Measurements from ENCODE around the gene SFXN3. TPM values are rescaled to one million over a fixed set of nuclear protein-coding genes. Genes with fewer than 3 reads are reported as not detected.
A peak's percentile ranks its signal among the peaks of the same experiment; 100 is the strongest.

Gene SFXN3
- total RNA-seq, 1 experiment from 2014 or later, result 27.5 TPM

DNA sequence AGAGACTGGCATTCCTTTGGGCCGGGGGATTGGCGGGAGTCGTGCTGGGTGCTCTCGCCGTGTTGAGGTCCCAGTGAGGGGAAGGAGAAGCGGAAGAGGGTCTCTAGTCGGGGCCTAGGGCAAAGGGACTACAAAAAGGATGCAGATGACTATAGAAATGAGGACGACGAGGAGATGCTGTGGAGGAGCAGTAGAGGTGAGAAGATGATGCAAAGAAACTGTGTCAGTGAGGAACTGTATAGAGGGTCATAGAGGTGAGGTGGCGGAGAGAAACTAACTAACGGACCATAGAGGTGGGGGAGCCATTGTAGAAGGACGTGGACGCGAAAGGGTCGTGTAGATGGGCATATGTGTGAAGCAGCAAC is 43.4 kb upstream of the SFXN3 start:
- peak overlapping the region; percentile 94 for H3K27ac Mint-ChIP-seq (ENCODE audit: unreplicated experiment)
- intact Hi-C loops (cut with micrococcal nuclease; ENCODE audit: unreplicated experiment), result no loop called here
- H3K4me3 Mint-ChIP-seq (ENCODE audit: low read depth, unreplicated experiment), result peak overlapping the region; percentile 98
- no TSS peak for BruUV-seq (replicated peaks)
- no peak for DNase-seq
- CTCF ChIA-PET, result interaction anchor here (0.8 to 0.9 kb wide), 2 partner anchors 18 to 27 kb away, joined by 3 read pairs; partner anchors contain the start of gene SEMA4G
- TF ChIP-seq, protein P1, sequence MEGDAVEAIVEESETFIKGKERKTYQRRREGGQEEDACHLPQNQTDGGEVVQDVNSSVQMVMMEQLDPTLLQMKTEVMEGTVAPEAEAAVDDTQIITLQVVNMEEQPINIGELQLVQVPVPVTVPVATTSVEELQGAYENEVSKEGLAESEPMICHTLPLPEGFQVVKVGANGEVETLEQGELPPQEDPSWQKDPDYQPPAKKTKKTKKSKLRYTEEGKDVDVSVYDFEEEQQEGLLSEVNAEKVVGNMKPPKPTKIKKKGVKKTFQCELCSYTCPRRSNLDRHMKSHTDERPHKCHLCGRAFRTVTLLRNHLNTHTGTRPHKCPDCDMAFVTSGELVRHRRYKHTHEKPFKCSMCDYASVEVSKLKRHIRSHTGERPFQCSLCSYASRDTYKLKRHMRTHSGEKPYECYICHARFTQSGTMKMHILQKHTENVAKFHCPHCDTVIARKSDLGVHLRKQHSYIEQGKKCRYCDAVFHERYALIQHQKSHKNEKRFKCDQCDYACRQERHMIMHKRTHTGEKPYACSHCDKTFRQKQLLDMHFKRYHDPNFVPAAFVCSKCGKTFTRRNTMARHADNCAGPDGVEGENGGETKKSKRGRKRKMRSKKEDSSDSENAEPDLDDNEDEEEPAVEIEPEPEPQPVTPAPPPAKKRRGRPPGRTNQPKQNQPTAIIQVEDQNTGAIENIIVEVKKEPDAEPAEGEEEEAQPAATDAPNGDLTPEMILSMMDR (IDR thresholded peaks at IDR 0.05; ENCODE audit: unreplicated experiment), result no peak
- no peaks in the 10 kb centered on the region for H3K9me3 Mint-ChIP-seq (ENCODE audit: low read depth, unreplicated experiment)
- no peaks in the 10 kb centered on the region for H3K27me3 Mint-ChIP-seq (ENCODE audit: unreplicated experiment)
- peaks cover 35% of the 10 kb centered on the region for H3K36me3 Mint-ChIP-seq (ENCODE audit: insufficient read depth, unreplicated experiment)
- H3K4me1 Mint-ChIP-seq (ENCODE audit: low read depth, unreplicated experiment), result no peaks in the 10 kb centered on the region

DNA sequence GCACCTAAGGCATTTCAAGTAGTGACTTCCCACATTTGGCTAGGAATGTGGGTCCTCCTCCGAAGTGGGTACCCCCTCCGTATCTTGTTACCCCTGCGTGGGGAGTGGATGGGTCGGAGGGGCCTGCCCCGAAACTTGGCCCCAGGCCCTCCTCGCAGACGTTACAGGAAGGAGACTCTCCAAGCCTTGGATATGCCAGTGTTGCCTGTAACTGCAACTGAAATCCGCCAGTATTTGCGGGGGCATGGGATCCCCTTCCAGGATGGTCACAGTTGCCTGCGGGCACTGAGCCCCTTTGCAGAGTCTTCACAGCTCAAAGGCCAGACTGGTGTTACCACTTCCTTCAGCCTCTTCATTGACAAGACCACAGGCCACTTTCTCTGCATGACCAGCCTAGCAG is 42.9 kb upstream of the SFXN3 start:
- Mint-ChIP-seq H3K27me3 (ENCODE audit: unreplicated experiment) (no peaks in the 10 kb centered on the region), H3K36me3 (ENCODE audit: insufficient read depth, unreplicated experiment) (peaks cover 35% of the 10 kb centered on the region), H3K4me1 (ENCODE audit: low read depth, unreplicated experiment) (no peaks in the 10 kb centered on the region), H3K9me3 (ENCODE audit: low read depth, unreplicated experiment) (no peaks in the 10 kb centered on the region), H3K4me3 (ENCODE audit: low read depth, unreplicated experiment) (peak overlapping the region; percentile 98), H3K27ac (ENCODE audit: unreplicated experiment) (peak overlapping the region; percentile 94)
- TF ChIP-seq, protein P1 (IDR thresholded peaks at IDR 0.05; ENCODE audit: unreplicated experiment), result no peak
- CTCF ChIA-PET, result interaction anchor here (0.5 kb wide), 1 partner anchor 14 kb away, joined by 3 read pairs; no protein-coding TSS in a partner anchor
- DNase-seq, result no peak
- BruUV-seq (replicated peaks), result TSS peak; percentile 71
- intact Hi-C loops (cut with micrococcal nuclease; ENCODE audit: unreplicated experiment), result no loop called here

DNA sequence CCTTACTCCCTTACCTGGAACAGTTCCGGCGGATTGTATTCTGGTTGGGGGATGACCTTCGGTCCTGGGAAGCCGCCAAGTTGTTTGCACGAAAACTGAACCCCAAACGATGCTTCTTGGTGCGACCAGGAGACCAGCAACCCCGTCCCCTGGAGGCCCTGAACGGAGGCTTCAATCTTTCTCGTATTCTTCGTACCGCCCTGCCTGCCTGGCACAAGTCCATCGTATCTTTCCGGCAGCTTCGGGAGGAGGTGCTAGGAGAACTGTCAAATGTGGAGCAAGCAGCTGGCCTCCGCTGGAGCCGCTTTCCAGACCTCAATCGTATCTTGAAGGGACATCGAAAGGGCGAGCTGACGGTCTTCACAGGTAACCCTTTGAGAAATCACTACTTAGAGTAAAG is 41.9 kb upstream of the SFXN3 start:
- no peaks in the 10 kb centered on the region for H3K9me3 Mint-ChIP-seq (ENCODE audit: low read depth, unreplicated experiment)
- BruUV-seq (replicated peaks), result no TSS peak
- no peaks in the 10 kb centered on the region for H3K27me3 Mint-ChIP-seq (ENCODE audit: unreplicated experiment)
- TF ChIP-seq, protein P1 (IDR thresholded peaks at IDR 0.05; ENCODE audit: unreplicated experiment), result no peak
- DNase-seq, result no peak
- no peak overlapping the region for H3K27ac Mint-ChIP-seq (ENCODE audit: unreplicated experiment)
- peaks cover 33% of the 10 kb centered on the region for H3K36me3 Mint-ChIP-seq (ENCODE audit: insufficient read depth, unreplicated experiment)
- H3K4me1 Mint-ChIP-seq (ENCODE audit: low read depth, unreplicated experiment), result no peaks in the 10 kb centered on the region
- no peak overlapping the region for H3K4me3 Mint-ChIP-seq (ENCODE audit: low read depth, unreplicated experiment)
- CTCF ChIA-PET, result no interaction called here
- intact Hi-C loops (cut with micrococcal nuclease; ENCODE audit: unreplicated experiment), result no loop called here

DNA sequence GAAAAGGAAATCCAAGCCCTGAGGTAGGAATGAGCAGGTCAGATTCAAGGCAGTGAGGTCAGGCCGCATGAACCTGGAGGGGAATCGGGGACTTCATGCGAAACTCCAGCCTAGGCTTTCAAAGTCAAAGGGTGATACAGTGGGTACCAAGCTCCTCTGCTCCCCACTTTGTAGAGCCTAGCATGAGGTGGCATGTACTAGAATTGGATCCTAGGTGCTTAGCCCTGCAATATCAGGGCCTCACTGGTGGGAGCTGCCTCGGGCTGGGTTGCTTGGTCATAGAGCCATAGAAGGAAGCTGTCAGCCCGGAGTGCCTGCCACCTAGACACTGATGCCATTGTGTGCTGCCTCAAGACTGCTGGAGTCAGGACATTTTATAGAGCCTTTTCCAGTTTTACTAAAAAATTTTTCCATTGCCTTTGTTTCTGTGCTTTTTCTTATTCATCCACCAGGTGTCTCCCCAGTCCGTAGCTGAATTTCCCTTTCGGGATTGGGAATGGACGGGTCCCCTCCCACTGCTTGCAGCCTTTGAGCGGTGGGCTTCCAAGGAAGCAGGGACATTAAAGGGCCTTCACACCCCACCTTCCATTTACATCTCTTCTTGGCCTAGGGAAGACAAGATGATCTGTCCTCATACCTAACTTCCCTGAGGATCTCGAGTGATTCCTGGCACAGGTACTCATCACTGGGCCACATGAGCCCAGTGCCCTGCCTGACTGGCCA is 36.9 kb upstream of the SFXN3 start:
- intact Hi-C loops (cut with micrococcal nuclease; ENCODE audit: unreplicated experiment), result no loop called here
- H3K4me3 Mint-ChIP-seq (ENCODE audit: low read depth, unreplicated experiment), result no peak overlapping the region
- BruUV-seq (replicated peaks), result no TSS peak

More for the DNA sequence above, 36.9 kb upstream of the SFXN3 start:
- Mint-ChIP-seq H3K27ac (ENCODE audit: unreplicated experiment) (no peak overlapping the region), H3K9me3 (ENCODE audit: low read depth, unreplicated experiment) (no peaks in the 10 kb centered on the region), H3K36me3 (ENCODE audit: insufficient read depth, unreplicated experiment) (peaks cover 55% of the 10 kb centered on the region), H3K27me3 (ENCODE audit: unreplicated experiment) (no peaks in the 10 kb centered on the region), H3K4me1 (ENCODE audit: low read depth, unreplicated experiment) (peaks cover 14% of the 10 kb centered on the region)
- no peak for DNase-seq
- CTCF ChIA-PET, result no interaction called here
- TF ChIP-seq, protein P1 (IDR thresholded peaks at IDR 0.05; ENCODE audit: unreplicated experiment), result peak; percentile 37

Measured in Calu3 (cell line).